Panc1 (cell line): Measurements from ENCODE around the gene DDAH2. TPM values are rescaled to one million over a fixed set of nuclear protein-coding genes. Genes with fewer than 3 reads are reported as not detected.
"Not testable (repeated sequence)": the region's sequence is repeated elsewhere in the genome, so short reads cannot be mapped to it uniquely, and the experiment has no call there.

Experiments
- ATAC-seq: fragments of 200-7000 bp; cut with Tn5 transposase; 2 replicates; pipeline ENCODE4 v1.9.1; 2020; ENCODE audit warnings: mild to moderate bottlenecking, moderate library complexity
- BruUV-seq: library from RNA; stranded (reverse); fragments of 400-500 nt; replicated peaks from 2 replicates; lab custom pipeline; 2021; lab: Mats Ljungman, UMichigan
- CTCF ChIA-PET: fragments of 300-600 bp; sonication (Branson Sonifier 250); formaldehyde crosslinking; loops from one replicate; lab custom pipeline; 2022; ENCODE audit warnings: antibody characterized with exemption; lab: Charles Lee
- POLR2A ChIA-PET: fragments of 300-600 bp; sonication (Branson Sonifier 250); formaldehyde crosslinking; loops from one replicate; lab custom pipeline; 2022; ENCODE audit warnings: antibody characterized with exemption; lab: Charles Lee
- DNase-seq: peaks from one replicate; pipeline ENCODE4 v3.0.0-alpha.2; 2010; ENCODE audit warnings: low read depth, low spot score
- H3K27ac ChIP-seq: 2 replicates; pipeline ENCODE4 v1.5.1; 2011; ENCODE audit warnings: mild to moderate bottlenecking, low read length, inconsistent platforms
- H3K27me3 ChIP-seq: fragments of 200-500 bp; sonication (Bioruptor generic); 2 replicates; pipeline ENCODE4 v1.6.0; 2014; ENCODE audit warnings: low read length, inconsistent platforms; ENCODE audit not compliant: control insufficient read depth, insufficient read depth
- H3K36me3 ChIP-seq: fragments of 200-500 bp; sonication (Bioruptor generic); 2 replicates; pipeline ENCODE4 v1.5.1; 2014; ENCODE audit warnings: inconsistent platforms, mild to moderate bottlenecking, low read length, moderate library complexity; ENCODE audit not compliant: control insufficient read depth, insufficient read depth
- H3K4me1 ChIP-seq: 2 replicates; pipeline ENCODE4 v1.5.1; 2011; ENCODE audit warnings: inconsistent platforms, mild to moderate bottlenecking, low read length, moderate library complexity; ENCODE audit not compliant: control insufficient read depth, insufficient read depth
- H3K4me3 ChIP-seq, 2 experiments: 2 replicates each; pipeline ENCODE4 v1.5.1; 2011 to 2012; ENCODE audit warnings: low read depth in 2 of 2, low read length in 2 of 2, mild to moderate bottlenecking in 2 of 2, inconsistent platforms in 1 of 2, moderate library complexity in 1 of 2
- H3K9me3 ChIP-seq: fragments of 200-500 bp; sonication (Bioruptor generic); 2 replicates; pipeline ENCODE4 v1.5.1; 2014; ENCODE audit warnings: low read depth, mild to moderate bottlenecking, inconsistent platforms, low read length, moderate library complexity; ENCODE audit not compliant: control insufficient read depth, insufficient read depth
- CTCF ChIP-seq: fragments of 450-650 bp; IDR thresholded peaks from 2 replicates; pipeline ENCODE4 v1.5.1; 2017; ENCODE audit warnings: mild to moderate bottlenecking
- POLR2AphosphoS5 ChIP-seq: IDR thresholded peaks from 2 replicates; pipeline ENCODE4 v1.6.1; 2012; ENCODE audit warnings: mild to moderate bottlenecking, low read depth, low read length, moderate library complexity
- REST ChIP-seq, 2 experiments: IDR thresholded peaks; 2 replicates each; pipeline ENCODE4 v1.6.1; 2011 to 2012; ENCODE audit warnings: low read depth in 2 of 2, control low read depth in 1 of 2, low read length in 1 of 2, mild to moderate bottlenecking in 1 of 2, moderate library complexity in 1 of 2; ENCODE audit not compliant: insufficient read depth in 1 of 2
- SIN3A ChIP-seq: IDR thresholded peaks from 2 replicates; pipeline ENCODE4 v1.6.1; 2012; ENCODE audit warnings: low read depth, mild to moderate bottlenecking, low read length, moderate library complexity, borderline replicate concordance; ENCODE audit not compliant: insufficient read depth
- TCF7L2 ChIP-seq: IDR thresholded peaks from 2 replicates; pipeline ENCODE4 v1.6.1; 2011; ENCODE audit warnings: mild to moderate bottlenecking, low read depth, low read length, inconsistent platforms
- in situ Hi-C: cut with HindIII; loops from 2 replicates; pipeline ENCODE4 v1.10.0; 2016; ENCODE audit warnings: low sequenced_read_pairs, low pct_unique_long_range_greater_than_20kb
- intact Hi-C: fragments of 100-400 bp; cut with micrococcal nuclease; formaldehyde crosslinking; loops from one replicate; pipeline ENCODE4 v1.10.0; 2022; ENCODE audit not compliant: unreplicated experiment
- total RNA-seq: library from RNA; stranded (reverse); gene quantifications from one replicate; pipeline ENCODE4 v1.2.1, GENCODE V29; 2021; ENCODE audit not compliant: unreplicated experiment

DDAH2 gene
- total RNA-seq, 1 experiment from 2014 or later, result 104 TPM

- DNase-seq (no peak), ATAC-seq (no peak)
- intact Hi-C loops, result no loop called here
- H3K36me3 ChIP-seq, result no peaks in the 10 kb centered on the region
- in situ Hi-C loops, result no loop called here
- ChIA-PET POLR2A (no interaction called here), CTCF (no interaction called here)
- H3K27ac ChIP-seq, result no peak overlapping the region
- TF ChIP-seq POLR2AphosphoS5 (no peak), SIN3A (no peak), TCF7L2 (no peak), REST (IDR thresholded peaks at IDR 0.05; ENCODE audit: insufficient read depth in 1 of 2, low read depth in 2 of 2, low read length in 1 of 2) (no peak), CTCF (no peak)
- BruUV-seq, result no TSS peak
- no peaks in the 10 kb centered on the region; the same call in 1 of the 2 replicates for H3K4me1 ChIP-seq
- H3K9me3 ChIP-seq, result no peaks in the 10 kb centered on the region
- H3K27me3 ChIP-seq, result no peaks in the 10 kb centered on the region
- H3K4me3 ChIP-seq, result no peak overlapping the region
Measured at GRCh38 chr6:31710523-31711219, 18.4 kb downstream of the DDAH2 start.

GRCh38 chr6:31709157-31709556 lies 19.9 kb downstream of the DDAH2 start:
- H3K36me3 ChIP-seq, intact Hi-C loops, in situ Hi-C loops, H3K4me3 ChIP-seq, CTCF ChIA-PET, H3K9me3 ChIP-seq, DNase-seq, BruUV-seq, ATAC-seq, H3K27ac ChIP-seq, H3K27me3 ChIP-seq, H3K4me1 ChIP-seq: not testable (repeated sequence)
- POLR2A ChIA-PET, result interaction anchor here (0.7 kb wide), 2 partner anchors 24 to 163 kb away, joined by 3 read pairs; partner anchors contain the start of gene ATP6V1G2

- DNase-seq, result no peak
- POLR2A ChIA-PET, result no interaction called here
- no TSS peak for BruUV-seq
- ATAC-seq, result no peak
- H3K9me3 ChIP-seq, result no peaks in the 10 kb centered on the region
- no peaks in the 10 kb centered on the region for H3K36me3 ChIP-seq
- in situ Hi-C loops (no loop called here), intact Hi-C loops (no loop called here)
- CTCF ChIA-PET, result no interaction called here
- no peak for TF ChIP-seq SIN3A
- no peak for TF ChIP-seq CTCF
- TF ChIP-seq TCF7L2, result no peak
- TF ChIP-seq POLR2AphosphoS5, result no peak
- TF ChIP-seq REST (IDR thresholded peaks at IDR 0.05; ENCODE audit: insufficient read depth in 1 of 2, low read depth in 2 of 2, low read length in 1 of 2), result no peak
- H3K4me1 ChIP-seq, result no peaks in the 10 kb centered on the region; the same call in 1 of the 2 replicates
- H3K27ac ChIP-seq, result no peak overlapping the region
- H3K4me3 ChIP-seq, result no peak overlapping the region
- H3K27me3 ChIP-seq, result no peaks in the 10 kb centered on the region
Measured at GRCh38 chr6:31708224-31708623, 20.9 kb downstream of the DDAH2 start.
